ENCODE data around the gene CMTM4.

Gene CMTM4

GRCh38 chr16:66661210-66661560, 35.4 kb downstream of the CMTM4 start:
- peak; percentile 38 for DNase-seq
- Histone ChIP-seq H3K4me3 (ENCODE audit: low read depth, low read length) (peak overlapping the region; percentile 3; the same call in 1 of the 2 replicates), H3K36me3 (no peaks in the 10 kb centered on the region), H3K27me3 (no peaks in the 10 kb centered on the region), H3K9me3 (no peaks in the 10 kb centered on the region), H3K4me1 (peaks cover 8% of the 10 kb centered on the region)
- no peak for TF ChIP-seq CTCF (IDR thresholded peaks at IDR 0.05; ENCODE audit: low read depth, low read length)

DNA sequence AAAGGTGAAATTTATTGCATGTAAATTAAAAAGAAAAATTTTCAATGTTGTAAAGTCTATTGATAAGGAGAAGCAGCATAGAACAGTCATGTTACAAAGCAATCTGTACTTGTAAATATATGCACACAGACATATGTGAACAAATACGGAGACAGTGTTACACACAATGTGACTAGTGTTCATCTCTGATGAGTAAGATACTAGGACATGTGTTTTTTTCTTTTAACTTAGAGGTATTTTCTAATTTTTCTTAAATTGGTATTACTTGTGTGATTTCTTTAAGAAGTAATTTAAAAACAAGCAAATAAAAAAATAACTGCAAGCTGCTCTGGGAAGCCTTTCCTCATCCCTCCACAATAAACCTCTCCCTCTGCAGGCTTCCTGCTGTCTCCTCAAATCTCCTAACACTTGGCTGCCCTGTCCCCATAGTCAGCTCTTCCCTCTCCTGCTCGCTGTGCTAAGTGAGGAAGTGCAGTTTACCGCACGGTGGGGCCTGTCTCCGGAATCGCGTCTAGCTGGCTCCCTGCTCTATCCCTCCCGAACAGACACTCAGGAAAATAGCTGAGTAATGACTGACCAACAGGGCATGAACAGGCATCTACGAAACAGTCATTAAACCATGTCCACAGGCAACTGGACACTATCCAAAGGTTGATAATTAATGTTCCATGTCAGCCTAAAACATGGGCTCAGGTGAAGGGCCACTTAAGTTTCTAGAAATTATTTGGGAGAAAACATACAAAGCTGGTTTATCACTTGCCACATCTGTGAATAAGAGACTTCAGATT, 35.9 kb downstream of the CMTM4 start:
- Histone ChIP-seq H3K36me3 (no peaks in the 10 kb centered on the region), H3K27me3 (no peaks in the 10 kb centered on the region), H3K4me3 (ENCODE audit: low read depth, low read length) (peak overlapping the region; percentile 3; the same call in 1 of the 2 replicates), H3K4me1 (peaks cover 8% of the 10 kb centered on the region), H3K9me3 (no peaks in the 10 kb centered on the region)
- DNase-seq: peak; percentile 90
- TF ChIP-seq CTCF (IDR thresholded peaks at IDR 0.05; ENCODE audit: low read depth, low read length): peak; percentile 47

GRCh38 chr16:66658860-66659190, 37.7 kb downstream of the CMTM4 start:
- TF ChIP-seq CTCF (IDR thresholded peaks at IDR 0.05; ENCODE audit: low read depth, low read length): no peak

GRCh38 chr16:66658143-66658859, 38.2 kb downstream of the CMTM4 start:
- DNase-seq: no peak
- Histone ChIP-seq H3K36me3 (no peaks in the 10 kb centered on the region), H3K9me3 (no peaks in the 10 kb centered on the region), H3K4me3 (ENCODE audit: low read depth, low read length) (no peak overlapping the region), H3K4me1 (peaks cover 8% of the 10 kb centered on the region), H3K27me3 (no peaks in the 10 kb centered on the region)
- peak; percentile 14; the same call in 1 of the 2 replicates for TF ChIP-seq CTCF (IDR thresholded peaks at IDR 0.05; ENCODE audit: low read depth, low read length)

More at GRCh38 chr16:66658860-66659190, 37.7 kb downstream of the CMTM4 start:
- Histone ChIP-seq H3K4me3 (ENCODE audit: low read depth, low read length) (no peak overlapping the region), H3K9me3 (no peaks in the 10 kb centered on the region), H3K4me1 (peaks cover 8% of the 10 kb centered on the region), H3K36me3 (no peaks in the 10 kb centered on the region), H3K27me3 (no peaks in the 10 kb centered on the region)
- DNase-seq: no peak

DNA sequence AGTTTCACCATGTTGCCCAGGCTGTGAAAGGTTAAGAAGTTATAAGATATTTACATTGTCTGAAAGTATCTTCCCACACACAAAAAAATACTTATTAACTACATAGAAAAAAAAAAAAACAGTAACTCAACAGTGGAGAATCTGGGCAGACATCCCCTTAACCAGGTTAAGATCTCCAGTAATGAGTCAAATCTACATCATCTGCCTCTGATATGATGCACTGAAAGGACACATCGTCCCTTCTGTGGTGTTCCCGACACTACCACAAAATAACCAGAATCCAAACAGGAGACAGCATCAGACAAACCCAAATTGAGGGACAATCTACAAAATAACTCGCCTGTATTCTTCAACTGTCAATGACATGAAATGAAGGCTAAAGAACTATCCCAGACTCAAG, 40.0 kb downstream of the CMTM4 start:
- no peak overlapping the region for H3K4me3 ChIP-seq (ENCODE audit: low read depth, low read length)
- H3K36me3 ChIP-seq: no peaks in the 10 kb centered on the region
- DNase-seq: no peak
- no peak for TF ChIP-seq CTCF (IDR thresholded peaks at IDR 0.05; ENCODE audit: low read depth, low read length)
- H3K4me1 ChIP-seq: peaks cover 2% of the 10 kb centered on the region
- no peaks in the 10 kb centered on the region for H3K27me3 ChIP-seq
- no peaks in the 10 kb centered on the region for H3K9me3 ChIP-seq
